GM12801 (cell line): Measurements from ENCODE around the gene TNIK.

Source experiments
- TF ChIP-seq, protein P1 (sequence below): IDR thresholded peaks from one replicate; pipeline ENCODE4 v1.5.1; 2011; ENCODE audit warnings: control low read depth; ENCODE audit not compliant: insufficient read length; ENCODE audit errors: extremely low read depth

The TNIK gene

GRCh38 chr3:171123915-171124314 is 336.3 kb downstream of the TNIK start:
- TF ChIP-seq, protein P1, sequence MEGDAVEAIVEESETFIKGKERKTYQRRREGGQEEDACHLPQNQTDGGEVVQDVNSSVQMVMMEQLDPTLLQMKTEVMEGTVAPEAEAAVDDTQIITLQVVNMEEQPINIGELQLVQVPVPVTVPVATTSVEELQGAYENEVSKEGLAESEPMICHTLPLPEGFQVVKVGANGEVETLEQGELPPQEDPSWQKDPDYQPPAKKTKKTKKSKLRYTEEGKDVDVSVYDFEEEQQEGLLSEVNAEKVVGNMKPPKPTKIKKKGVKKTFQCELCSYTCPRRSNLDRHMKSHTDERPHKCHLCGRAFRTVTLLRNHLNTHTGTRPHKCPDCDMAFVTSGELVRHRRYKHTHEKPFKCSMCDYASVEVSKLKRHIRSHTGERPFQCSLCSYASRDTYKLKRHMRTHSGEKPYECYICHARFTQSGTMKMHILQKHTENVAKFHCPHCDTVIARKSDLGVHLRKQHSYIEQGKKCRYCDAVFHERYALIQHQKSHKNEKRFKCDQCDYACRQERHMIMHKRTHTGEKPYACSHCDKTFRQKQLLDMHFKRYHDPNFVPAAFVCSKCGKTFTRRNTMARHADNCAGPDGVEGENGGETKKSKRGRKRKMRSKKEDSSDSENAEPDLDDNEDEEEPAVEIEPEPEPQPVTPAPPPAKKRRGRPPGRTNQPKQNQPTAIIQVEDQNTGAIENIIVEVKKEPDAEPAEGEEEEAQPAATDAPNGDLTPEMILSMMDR = no peak

- TF ChIP-seq, protein P1 = no peak
Measured at GRCh38 chr3:171122861-171123260, 337.3 kb downstream of the TNIK start.

DNA sequence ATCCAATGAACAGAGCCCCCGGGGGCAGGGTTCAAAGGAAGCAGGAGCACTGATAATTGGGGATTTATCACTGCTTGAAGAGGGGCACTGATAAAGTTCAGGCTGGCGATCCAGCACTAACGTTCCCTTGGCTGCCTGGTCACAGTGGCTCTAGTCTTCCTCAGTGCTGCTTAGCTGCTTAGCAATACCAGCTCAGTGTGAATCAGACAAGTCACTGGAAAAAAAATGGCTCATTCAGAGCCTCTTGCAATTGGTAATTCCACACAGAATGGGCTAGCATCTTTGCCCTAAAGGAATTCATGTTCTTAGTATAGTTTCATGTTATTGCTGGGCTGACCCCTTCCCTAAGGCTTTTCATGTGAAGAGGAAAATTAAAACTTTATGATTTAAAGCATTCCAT is 338.0 kb downstream of the TNIK start:
- TF ChIP-seq, protein P1 = no peak

GRCh38 chr3:171121801-171122200 is 338.4 kb downstream of the TNIK start:
- TF ChIP-seq, protein P1 = no peak

DNA sequence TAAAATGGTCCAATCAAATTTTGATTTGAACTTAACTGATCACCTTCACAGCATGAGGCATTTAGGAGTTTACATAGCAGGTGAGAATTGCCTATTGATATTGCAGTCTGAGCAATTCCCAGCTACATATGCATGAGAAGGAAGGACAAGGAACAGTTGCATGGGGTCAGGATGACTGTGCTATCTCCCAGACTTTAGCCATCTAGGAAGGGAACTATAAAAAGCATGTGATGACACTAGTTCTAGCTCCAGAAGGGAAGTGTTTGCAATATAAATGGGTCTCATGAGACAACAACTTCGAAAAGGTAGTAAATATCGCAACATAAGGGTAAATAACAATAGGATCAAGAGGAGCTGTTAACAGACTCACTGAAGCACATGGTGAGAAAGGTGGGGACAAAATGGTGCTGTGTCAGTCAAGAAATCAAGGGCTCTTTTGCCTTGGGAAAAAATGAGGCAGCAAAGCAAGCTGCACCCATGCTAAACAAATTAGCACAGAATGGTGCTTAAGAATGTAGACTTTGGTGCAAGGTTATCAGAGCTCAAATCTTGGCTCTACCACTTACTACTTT is 343.3 kb downstream of the TNIK start:
- TF ChIP-seq, protein P1 = no peak

DNA sequence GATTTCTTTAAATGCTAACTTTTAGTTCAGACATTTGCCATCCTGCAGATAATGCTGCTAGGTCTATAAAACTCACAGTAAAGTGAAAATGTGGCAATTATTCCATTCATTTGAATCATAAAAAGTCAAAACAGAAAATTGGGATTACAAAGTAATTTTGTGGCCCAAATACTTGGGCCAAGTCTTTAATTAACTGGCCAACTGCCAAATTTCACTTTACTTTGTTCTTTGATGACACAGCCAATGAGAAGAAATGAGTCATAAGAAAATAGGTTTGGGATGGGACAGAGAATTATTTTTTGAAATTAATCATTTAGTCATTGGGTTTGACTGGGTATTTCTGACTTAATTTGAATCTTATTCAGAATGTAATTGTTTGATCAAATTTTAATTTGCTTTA is 343.8 kb downstream of the TNIK start:
- TF ChIP-seq, protein P1 = no peak

- TF ChIP-seq, protein P1 = no peak
Measured at GRCh38 chr3:171115667-171116066, 344.5 kb downstream of the TNIK start.

- TF ChIP-seq, protein P1 = no peak
Measured at GRCh38 chr3:171113716-171114115, 346.5 kb downstream of the TNIK start.
